ENCODE results near the gene CCDC12. TPM values are rescaled to one million over a fixed set of nuclear protein-coding genes. Genes with fewer than 3 reads are reported as not detected.
A peak's percentile ranks its signal among the peaks of the same experiment; 100 is the strongest.

The CCDC12 gene
- total RNA-seq, 1 donor from 2014 or later, result 28.6 TPM

DNA sequence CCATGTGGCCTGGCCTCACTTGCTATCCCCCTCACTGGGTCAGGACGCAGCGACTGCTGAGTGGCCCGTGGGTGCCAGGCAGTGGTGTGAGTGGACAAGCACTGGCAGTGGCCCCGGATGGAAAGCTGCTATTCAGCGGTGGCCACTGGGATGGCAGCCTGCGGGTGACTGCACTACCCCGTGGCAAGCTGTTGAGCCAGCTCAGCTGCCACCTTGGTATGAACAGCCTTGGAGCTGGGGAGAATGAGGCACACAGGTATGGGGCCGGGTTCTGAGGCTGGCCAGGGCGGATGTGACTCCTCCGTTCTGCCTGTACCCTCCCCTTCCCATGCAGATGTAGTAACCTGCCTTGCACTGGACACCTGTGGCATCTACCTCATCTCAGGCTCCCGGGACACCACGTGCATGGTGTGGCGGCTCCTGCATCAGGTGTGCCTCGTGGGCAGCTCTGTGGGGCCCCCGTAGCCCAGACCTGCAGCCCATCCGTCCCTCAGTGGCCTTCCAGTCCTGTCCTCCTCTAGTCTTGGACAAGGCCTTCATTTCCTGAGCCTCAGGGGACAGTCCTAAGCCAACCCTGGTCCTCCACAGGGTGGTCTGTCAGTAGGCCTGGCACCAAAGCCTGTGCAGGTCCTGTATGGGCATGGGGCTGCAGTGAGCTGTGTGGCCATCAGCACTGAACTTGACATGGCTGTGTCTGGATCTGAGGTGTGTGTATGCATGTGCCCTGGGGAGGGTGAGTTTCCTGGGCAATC lies 31.1 kb upstream of the CCDC12 start:
- DNase-seq, result no peak

DNA sequence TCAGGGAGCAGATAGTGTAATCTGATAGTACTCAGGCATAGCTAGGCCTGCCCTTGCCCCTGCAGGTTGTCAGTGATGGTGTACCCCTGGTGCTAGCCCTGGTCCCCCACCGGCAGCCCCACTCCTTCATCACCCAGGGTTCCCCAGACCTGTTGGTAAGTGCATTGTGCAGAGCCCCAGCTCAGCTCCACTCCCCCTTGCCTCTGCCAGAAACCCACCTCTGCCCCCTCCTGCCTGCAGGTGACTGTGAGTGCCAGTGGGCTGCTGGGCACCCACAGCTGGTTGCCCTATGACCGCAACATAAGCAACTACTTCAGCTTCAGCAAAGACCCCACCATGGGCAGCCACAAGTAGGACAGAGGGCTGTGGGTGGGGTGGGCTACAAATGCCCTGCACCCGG lies 30.5 kb upstream of the CCDC12 start:
- DNase-seq, result no peak

DNA sequence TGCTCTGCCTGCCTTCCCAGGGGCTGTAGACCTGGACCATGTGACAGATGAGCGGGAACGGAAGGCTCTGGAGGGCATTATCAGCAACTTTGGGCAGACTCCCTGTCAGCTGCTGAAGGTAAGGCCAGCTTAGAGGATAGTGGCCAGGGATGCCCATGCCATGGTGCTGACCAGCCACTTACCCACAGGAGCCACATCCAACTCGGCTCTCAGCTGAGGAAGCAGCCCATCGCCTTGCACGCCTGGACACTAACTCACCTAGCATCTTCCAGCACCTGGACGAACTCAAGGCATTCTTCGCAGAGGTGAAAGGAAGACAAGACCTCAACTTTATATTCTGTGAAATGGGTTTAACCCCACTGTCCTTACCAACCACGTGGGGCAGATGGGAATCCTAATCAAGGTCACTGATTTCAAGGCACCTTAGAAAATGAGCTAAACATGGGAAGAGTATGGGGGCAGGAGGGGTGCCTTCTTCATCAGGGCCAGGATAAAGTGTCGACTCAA lies 29.7 kb upstream of the CCDC12 start:
- no peak for DNase-seq

DNA sequence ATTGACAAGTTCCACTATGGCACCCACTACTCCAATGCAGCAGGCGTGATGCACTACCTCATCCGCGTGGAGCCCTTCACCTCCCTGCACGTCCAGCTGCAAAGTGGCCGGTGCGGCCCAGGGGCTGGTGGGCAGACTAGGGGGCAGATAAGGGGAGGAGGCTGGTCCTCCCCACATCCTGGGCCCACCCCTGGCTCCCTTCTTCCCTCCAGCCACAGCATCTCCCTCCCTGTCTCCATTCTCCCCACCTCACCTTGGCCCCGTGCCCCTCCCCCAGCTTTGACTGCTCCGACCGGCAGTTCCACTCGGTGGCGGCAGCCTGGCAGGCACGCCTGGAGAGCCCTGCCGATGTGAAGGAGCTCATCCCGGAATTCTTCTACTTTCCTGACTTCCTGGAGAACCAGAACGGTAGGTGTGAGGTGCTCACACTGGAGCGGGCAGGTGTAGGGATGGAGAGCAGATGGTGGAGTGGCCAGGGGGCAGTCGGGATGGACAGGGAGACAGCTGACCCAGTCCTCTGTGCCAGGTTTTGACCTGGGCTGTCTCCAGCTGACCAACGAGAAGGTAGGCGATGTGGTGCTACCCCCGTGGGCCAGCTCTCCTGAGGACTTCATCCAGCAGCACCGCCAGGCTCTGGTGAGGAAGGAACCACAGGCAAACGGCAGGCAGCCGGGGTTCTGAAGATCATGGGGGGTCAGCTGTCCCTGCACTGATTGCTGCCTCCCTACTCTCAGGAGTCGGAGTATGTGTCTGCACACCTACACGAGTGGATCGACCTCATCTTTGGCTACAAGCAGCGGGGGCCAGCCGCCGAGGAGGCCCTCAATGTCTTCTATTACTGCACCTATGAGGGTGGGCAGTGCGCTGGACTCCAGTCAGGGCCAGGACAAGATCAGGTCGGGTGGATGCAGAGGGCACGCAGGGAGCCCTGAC lies 28.9 kb upstream of the CCDC12 start:
- no peak for DNase-seq

DNA sequence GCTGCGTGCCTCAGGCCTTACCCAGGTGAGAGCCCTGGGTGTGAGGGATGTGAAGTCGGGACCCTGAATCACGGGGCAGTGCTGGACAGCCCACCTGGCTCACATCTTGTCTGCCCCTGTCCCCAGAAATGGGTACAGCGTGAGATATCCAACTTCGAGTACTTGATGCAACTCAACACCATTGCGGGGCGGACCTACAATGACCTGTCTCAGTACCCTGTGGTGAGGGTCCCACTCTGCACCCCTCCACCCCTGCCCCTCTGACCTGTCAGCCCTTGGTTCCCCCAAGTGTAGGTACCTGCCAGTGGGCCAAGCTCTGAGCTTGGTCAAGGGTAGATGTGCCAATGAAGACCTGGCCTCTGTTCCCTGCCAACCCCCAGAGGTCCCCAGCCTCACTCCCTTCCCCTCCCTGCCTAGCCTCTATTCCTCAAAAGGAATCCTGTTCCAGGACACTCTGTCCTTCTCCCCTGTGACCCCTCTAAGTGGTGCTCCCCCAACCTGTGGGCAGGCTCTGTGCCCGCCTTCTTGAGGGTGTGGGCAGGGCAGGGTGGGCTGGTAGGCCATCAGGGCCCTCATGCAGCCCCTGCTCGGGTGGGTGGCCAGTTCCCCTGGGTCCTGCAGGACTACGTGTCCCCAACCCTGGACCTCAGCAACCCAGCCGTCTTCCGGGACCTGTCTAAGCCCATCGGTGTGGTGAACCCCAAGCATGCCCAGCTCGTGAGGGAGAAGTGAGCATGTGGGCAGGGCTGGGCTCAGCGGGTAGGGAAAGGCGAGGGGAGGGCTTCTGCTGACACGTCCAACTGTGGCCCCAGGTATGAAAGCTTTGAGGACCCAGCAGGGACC lies 28.0 kb upstream of the CCDC12 start:
- no peak for DNase-seq

DNA sequence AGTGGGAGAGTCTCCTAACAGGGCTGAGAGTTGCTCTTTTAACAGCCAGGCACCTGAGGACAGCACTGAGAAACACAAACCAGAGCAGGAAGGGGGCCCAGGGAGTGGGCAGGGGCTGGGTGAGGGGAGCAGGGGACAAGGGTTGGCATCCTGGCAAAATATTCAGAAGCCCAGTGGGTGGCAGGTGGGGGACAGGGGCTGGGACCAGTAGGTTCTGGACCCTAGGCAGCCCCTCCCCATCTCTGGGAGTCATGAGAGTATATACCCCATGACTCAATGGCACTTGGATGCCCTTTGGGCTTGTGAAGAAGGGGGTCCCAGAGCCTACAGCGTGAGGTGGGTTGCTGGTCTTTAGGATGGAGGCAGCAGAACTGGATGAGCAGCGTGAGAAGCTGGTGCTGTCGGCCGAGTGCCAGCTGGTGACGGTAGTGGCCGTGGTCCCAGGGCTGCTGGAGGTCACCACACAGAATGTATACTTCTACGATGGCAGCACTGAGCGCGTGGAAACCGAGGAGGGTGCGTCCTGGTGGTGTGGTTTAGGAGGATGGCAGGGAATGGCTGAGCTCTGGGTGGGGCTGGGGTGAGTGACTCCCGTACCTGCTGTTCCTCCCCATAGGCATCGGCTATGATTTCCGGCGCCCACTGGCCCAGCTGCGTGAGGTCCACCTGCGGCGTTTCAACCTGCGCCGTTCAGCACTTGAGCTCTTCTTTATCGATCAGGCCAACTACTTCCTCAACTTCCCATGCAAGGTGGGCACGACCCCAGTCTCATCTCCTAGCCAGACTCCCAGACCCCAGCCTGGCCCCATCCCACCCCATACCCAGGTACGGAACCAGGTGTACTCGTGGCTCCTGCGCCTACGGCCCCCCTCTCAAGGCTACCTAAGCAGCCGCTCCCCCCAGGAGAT lies 27.2 kb upstream of the CCDC12 start:
- DNase-seq, result no peak

DNA sequence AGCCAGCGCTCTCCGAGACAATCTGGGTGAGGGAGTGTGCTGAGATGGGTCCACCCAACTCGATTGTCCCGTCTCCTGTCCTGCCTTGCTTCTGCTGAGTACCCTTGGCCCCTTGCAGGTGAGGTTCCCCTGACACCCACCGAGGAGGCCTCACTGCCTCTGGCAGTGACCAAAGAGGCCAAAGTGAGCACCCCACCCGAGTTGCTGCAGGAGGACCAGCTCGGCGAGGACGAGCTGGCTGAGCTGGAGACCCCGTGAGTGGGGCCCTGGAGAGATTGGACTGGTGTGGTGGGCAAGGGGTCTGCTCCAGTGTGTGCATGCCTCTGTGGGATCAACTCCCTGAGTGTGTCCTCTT lies 26.5 kb upstream of the CCDC12 start:
- no peak for DNase-seq

DNA sequence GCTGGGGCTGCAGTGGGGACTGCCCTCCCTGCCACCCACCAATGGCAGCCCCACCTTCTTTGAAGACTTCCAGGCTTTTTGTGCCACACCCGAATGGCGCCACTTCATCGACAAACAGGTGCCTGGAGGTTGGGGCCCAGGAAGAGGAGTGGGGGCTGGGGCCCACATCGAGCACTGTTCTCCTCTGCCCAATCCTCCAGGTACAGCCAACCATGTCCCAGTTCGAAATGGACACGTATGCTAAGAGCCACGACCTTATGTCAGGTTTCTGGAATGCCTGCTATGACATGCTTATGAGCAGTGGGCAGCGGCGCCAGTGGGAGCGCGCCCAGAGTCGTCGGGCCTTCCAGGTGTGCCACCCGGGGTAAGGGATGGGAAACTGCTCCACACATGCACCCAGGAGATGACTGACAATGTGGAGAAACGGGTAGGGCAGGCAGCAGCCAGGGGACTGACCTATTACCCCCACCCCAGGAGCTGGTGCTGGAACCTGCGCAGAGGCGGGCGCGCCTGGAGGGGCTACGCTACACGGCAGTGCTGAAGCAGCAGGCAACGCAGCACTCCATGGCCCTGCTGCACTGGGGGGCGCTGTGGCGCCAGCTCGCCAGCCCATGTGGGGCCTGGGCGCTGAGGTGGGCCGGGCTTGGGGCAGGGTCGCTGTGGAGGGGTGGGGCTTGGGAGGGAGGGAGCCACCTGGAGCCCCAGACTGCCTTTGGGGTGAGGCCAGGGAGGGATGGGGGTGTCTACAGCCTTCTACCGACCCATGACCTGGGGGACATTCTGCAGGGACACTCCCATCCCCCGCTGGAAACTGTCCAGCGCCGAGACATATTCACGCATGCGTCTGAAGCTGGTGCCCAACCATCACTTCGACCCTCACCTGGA lies 25.9 kb upstream of the CCDC12 start:
- peak; percentile 50 for DNase-seq

DNA sequence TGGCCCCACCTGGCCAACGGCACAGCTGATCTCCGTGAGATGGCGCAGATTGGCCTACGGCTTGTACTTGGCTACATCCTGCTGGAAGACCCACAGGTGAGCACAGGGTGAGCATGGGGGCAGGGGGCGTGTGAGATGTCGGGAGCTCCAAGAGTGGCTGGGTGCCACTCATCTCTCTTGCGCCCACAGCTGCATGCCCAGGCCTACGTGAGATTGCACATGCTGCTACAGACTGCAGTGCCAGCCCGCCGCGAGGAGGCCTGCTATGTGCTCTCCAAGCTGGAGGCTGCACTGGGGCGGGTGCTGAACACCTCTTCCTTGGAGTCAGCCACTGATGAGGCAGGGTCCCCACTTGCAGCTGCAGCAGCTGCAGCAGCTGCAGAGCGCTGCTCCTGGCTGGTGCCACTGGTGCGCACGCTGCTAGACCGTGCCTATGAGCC lies 25.2 kb upstream of the CCDC12 start:
- no peak for DNase-seq

DNA sequence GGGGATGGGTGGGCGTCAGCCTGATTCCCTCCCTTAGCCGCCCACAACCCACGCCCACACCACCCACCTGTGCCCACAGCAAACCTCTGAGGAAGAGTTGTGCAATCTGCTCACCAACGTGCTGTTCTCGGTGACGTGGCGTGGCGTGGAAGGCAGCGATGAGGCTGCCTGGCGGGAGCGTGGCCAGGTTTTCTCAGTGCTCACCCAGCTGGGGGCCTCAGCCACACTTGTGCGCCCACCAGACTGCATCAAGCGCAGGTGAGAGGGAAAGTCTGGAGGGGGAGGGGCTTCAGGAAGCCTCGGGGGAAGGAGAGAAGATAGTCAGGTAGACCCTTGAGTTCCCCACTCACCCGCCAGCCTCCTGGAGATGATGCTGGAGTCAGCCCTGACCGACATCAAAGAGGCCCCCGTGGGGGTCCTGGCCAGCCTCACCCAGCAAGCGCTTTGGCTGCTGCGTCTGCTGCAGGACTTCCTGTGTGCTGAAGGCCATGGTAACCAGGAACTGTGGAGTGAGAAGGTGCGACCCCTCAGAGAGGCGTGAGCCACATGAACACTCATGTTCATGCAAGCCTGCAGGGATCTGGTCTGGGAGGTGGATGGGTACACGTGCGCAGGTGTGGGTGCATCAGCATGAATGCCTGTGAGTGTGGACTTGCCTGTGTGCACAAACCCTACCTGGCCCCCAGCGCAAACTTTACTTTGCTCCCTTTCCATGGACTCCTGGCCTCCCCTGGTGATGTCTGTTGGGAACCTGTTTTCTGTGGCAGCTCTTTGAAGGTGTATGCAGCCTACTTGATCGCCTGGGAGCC lies 24.6 kb upstream of the CCDC12 start:
- DNase-seq, result peak; percentile 45

DNA sequence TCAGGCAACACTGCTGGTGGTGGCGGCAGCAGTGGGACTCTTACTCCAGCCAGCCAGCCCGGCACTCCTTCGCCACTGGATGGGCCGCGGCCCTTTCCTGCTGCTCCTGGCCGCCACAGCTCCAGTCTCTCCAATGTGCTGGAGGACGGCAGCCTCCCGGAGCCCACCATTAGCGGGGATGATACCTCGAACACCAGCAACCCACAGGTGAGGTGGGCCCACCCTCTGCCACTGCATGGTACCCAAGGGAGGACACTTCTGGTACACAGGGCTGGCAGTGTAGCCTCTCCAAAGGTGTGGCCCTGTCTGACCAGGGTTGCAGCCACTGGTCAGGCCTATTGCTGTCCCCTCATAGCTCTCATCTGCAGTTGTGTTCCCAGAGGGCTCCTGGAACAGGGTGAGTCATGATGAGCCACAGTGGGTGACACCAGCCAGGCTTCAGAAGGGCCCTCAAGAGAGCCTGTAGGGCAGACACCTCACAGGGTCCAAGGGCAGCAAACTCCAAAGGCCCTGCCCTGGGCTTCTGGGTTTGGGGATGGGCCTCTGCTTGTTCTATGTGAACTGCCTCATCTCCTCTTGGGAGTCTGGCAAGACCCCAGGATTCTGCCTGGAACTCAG lies 23.8 kb upstream of the CCDC12 start:
- no peak for DNase-seq

DNA sequence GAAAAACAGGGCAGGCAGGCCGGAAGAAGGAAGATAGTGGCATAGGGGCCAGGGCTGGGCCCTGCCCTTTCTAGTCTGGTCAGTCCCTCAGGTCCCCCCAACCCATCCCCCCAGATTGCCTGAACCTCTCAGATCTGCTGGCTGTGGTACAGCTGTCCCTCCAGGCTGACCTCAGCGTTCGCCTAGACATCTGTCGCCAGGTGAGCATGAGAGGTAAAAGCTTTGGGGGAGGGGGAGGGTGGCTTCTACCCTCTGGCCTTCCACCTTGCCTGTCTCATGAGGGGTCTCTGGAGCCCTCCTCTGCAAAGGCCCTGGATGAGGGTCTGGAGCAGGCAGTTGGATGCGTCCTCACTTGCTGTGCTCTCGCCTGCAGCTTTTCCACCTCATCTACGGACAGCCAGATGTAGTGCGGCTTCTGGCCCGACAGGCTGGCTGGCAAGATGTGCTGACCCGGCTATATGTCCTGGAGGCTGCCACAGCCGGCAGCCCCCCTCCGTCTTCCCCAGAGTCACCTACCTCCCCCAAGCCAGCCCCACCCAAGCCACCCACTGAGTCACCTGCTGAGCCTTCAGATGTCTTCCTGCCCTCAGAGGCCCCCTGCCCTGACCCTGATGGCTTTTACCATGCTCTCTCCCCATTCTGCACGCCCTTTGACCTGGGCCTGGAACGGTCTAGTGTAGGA lies 23.1 kb upstream of the CCDC12 start:
- no peak for DNase-seq

DNA sequence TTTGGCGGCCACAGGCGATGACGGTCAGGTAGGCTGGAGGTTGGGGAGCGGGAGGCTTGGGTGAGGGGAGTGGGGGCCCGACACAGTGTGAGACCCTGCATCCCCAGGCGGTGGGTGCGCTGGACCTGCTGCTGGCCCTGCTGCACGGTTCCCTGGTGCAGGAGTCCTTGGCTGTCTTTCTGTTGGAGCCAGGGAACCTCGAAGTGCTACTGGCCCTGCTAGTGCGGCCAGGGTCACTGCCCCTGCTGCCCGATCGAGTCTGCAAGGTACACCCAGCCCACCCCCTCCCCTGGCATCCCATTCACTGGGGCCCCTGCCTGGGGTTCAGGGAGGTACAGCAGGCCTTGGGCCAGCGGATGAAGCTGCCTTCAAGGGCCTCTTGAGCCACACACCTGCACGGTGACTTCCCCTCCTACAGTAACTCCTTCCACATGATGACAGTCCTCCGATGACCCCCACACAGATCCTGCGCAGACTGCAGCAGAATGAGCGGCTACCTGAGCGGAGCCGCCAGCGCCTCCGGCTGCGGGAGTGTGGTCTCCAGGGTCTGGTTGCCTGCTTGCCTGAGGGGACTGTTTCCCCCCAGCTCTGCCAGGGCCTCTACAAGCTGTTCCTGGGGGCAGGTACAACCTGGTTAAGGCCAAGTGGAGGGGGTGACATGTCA lies 22.4 kb upstream of the CCDC12 start:
- no peak for DNase-seq

DNA sequence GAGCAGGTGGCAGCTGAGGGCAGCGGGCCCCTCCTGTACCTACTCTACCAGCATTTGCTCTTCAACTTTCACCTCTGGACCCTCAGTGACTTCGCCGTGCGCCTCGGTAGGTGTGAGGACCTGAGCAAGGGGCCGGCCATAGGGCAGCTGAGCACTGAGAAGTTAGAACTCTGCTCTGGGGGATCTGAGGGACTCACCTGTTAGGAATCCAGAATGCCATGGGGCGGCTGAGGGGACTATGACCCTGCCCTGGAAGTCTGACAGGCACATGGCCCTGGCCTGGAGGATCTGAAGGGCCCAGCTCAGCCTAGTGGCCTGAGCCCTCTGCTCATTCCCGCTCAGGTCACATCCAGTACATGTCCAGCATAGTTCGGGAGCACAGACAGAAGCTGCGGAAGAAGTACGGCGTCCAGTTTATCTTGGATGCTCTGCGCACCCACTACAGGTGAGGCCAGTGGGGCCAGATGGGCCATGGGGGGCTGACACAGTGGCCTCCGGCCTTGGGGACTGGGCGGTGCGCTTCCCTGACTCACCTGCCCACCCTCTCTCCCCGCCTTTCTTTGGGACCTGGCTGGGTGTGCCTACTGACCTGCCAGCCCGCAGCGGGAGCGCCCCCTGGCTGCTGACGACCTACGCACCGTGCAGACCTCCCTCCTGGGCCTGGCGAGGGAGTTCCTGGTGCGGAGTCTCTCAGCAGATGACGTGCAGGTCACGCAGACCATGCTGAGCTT lies 21.7 kb upstream of the CCDC12 start:
- DNase-seq, result peak; percentile 65

DNA sequence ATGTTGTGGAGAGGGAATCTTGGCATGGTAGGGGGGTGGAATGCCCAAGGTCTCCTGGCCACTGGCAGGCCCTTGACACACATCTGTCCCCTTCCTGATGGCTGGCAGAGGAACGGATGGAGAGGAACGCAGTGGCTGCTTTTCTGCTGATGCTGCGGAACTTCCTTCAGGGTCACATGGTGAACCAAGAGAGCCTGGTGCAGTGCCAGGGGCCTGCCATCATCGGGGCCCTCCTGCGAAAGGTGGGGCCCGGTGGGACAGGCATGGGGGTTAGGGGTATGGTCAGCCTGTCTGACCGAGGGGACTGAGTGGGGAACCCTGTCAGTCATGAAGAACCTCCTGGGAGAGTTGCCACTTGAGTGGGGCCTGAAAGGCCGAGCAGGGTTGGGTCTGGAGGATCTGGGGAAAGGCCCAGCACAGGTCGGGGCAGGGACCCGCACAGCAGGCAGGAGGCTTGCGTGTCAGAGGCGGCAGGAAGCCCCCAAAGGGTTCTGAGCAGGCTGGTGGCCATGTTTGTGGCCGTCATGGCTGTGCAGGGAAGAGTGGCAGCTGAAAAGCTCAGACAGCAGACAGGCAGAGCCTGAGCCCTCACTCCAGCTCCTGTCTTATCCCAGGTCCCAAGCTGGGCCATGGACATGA lies 21.0 kb upstream of the CCDC12 start:
- DNase-seq, result no peak

DNA sequence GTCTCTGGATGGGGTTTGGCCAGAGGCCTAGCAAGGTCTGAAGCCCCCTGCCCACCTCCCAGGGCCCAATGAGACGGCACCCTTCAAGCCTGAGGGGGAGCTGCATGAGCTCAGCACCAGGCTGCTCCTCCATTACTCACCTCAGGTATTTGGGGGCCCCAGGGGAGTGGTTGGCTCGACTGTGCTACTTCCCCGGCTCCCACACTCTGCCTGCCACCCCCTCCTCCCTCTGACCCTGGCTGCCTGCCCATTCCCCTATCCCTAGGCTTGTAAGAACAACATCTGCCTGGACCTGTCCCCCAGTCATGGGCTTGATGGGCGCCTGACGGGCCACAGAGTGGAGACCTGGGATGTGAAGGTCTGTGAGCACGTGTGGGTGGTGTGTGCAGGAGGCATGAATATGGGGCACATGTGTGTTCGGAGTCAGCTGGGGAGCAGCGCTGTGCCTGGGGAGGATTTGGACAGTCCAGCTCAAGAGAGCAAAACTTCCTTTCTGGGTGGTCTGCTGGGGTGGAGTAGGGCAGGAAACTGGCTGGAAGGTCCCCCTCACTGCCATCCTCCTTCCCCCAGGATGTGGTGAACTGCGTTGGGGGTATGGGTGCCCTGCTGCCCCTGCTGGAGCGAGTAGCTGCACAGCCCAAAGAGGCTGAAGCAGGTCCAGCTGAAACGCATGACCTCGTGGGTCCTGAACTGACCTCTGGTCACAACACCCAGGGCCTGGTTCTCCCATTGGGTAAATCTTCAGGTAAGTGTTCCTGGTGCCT lies 20.3 kb upstream of the CCDC12 start:
- DNase-seq, result no peak
